Stimulated activated CD8-positive, alpha-beta memory T cell treated with anti-CD3 and anti-CD28 coated beads, Interleukin-15, amount 100 ng/mL, for 24 hours (primary cell): ENCODE data around the gene TULP1.

Source experiments
- DNase-seq: peaks from one replicate; pipeline ENCODE4 v3.0.0-alpha.2; 2020; ENCODE audit warnings: low read depth

Gene TULP1

GRCh38 chr6:35465646-35466045, 47.0 kb downstream of the TULP1 start:
- no peak for DNase-seq

GRCh38 chr6:35463292-35463691, 49.4 kb downstream of the TULP1 start:
- DNase-seq = no peak

- no peak for DNase-seq
Observed at GRCh38 chr6:35461270-35461669, 51.4 kb downstream of the TULP1 start.

- DNase-seq = no peak
Observed at GRCh38 chr6:35457907-35458306, 54.8 kb downstream of the TULP1 start.

GRCh38 chr6:35454391-35455110, 58.1 kb downstream of the TULP1 start:
- no peak for DNase-seq

GRCh38 chr6:35453236-35453635, 59.5 kb downstream of the TULP1 start:
- DNase-seq = no peak

- DNase-seq = peak; percentile 90
Observed at GRCh38 chr6:35452183-35453090, 60.3 kb downstream of the TULP1 start, which contains the start of gene FANCE. FANCE (plus strand) TSS chr6:35452338; CDS start chr6:35452546, 208 bp downstream.

GRCh38 chr6:35451354-35452182, 61.1 kb downstream of the TULP1 start:
- no peak for DNase-seq

- DNase-seq = no peak
Observed at GRCh38 chr6:35449287-35449881, 63.3 kb downstream of the TULP1 start.

- DNase-seq = no peak
Observed at GRCh38 chr6:35448191-35448590, 64.5 kb downstream of the TULP1 start.
